RPMI7951 (cell line): ENCODE data around the gene CAP1. TPM values are rescaled to one million over a fixed set of nuclear protein-coding genes. Genes with fewer than 3 reads are reported as not detected.
A peak's percentile ranks its signal among the peaks of the same experiment; 100 is the strongest.
"Not testable (repeated sequence)": the region's sequence is repeated elsewhere in the genome, so short reads cannot be mapped to it uniquely, and the experiment has no call there.

Experiments used
- DNase-seq: peaks from one replicate; pipeline ENCODE4 v3.0.0-alpha.2; 2012; ENCODE audit warnings: low read depth
- total RNA-seq: library from RNA; depleted of rRNA; stranded (reverse); fragments of >200 nt; shearing (Covaris generic); gene quantifications from 2 replicates; pipeline ENCODE4 v1.2.3, GENCODE V29; 2014; rRNA removed

Gene CAP1, protein sequence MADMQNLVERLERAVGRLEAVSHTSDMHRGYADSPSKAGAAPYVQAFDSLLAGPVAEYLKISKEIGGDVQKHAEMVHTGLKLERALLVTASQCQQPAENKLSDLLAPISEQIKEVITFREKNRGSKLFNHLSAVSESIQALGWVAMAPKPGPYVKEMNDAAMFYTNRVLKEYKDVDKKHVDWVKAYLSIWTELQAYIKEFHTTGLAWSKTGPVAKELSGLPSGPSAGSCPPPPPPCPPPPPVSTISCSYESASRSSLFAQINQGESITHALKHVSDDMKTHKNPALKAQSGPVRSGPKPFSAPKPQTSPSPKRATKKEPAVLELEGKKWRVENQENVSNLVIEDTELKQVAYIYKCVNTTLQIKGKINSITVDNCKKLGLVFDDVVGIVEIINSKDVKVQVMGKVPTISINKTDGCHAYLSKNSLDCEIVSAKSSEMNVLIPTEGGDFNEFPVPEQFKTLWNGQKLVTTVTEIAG
- 539 and 593 TPM in 2 replicates for total RNA-seq

DNA sequence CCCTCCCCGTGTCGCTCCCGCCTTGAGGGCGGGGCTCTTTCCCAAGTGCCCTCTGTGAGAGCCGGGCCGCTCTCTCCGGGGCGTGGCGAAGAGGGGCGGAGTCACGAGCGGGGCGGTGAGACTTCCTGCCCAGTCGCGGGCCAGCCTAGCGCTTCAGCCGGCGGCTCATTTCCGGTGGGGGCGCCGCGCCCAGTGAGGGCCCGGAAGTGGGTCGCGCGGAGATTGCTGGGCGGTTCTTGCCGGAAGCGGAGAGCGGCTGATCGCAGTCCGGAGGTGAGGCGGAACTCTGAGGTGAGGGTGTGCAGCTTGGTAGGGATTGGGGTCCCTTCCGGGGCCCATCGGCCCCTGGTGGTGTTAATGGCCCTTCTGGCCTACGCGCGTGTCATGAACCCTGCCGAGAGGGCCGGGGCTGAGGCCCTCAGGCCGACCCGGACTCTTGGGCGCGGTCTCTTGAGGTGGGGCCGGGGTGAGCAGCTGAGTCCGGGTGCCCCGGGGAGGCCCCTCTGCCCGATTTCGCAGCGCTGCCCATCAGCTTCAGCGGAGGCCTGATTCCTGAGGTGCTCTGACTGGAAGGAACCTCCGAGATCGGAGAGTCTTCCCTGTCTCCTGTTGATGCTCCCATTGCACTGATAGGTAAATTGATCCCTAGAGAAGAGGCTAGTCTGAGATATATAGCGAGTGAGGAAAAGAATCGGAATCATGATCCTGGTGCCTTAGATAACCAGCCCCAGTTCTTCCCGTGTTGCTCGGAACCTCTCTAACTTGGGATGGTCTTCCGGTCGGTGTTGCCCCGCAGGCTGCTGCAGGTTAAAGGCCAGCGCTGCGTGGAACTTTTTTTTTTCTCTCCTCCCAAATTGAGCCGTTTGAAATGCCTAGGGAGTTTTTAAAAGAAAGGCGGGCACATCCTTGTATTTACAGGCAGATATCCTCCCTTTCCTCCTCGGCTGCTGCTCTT is at the start of gene CAP1:
Gene CAP1 (plus strand): TSS at position 219 of the 955 bp plus-strand sequence. CDS start 18,618 bp downstream, outside the sequence.
- peak; percentile 98 for DNase-seq

DNA sequence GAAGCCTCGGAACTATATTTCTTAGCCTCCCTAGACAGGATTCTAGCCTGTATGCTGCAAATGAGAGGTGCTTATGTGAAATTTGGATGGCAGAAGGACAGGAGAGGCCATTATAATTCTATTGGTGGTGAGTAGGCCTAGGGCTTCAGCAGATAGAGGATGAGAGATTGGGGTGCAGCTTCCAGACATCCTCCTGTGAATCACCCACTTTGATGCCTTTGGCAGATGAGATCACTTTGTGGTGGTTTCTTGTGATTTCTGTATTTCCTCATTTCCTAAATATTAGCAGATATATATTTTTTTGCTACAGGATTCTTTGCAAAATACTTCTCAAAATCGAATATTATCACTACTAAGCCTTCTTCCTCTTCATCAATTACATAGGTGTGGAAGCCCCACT is 48.3 kb upstream of the CAP1 start:
- no peak for DNase-seq

DNA sequence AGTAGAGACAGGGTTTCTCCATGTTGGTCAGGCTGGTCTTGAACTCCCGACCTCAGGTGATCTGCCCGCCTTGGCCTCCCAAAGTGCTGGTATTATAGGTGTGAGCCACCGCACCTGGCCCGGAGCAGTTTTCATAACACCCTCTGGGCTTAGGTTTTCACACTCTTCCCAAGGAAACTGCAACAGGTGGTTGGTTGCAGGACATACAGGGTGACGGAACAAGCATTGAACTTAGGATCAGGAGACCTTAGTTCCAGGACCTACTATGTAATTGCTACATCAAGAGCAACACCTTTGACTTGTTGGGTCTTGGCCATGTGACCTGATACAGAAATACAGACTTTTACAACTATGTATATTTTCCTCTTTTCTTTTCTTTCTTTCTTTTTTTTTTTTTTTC is 47.6 kb upstream of the CAP1 start:
- no peak for DNase-seq

DNA sequence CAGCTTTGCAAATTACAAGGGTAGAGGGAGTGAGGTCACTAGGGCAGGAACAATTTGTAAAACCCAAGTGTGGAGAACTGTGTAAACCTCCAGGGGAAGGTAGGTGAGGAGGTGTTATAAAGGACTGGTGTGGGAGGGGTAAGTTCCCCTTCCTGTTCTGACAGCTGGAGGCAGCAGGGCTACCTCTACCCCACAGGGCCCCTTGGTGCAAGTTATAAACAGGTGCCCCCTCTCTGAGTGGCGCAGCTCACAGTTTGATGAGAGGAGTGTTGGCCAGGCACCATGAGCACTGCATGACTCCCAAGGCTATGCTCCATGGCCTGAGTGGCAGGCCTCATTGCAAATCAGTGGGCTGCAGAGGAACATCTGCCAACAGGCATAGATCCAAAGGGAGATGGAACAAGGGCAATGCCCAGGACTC is 44.5 kb upstream of the CAP1 start:
- DNase-seq = no peak

DNA sequence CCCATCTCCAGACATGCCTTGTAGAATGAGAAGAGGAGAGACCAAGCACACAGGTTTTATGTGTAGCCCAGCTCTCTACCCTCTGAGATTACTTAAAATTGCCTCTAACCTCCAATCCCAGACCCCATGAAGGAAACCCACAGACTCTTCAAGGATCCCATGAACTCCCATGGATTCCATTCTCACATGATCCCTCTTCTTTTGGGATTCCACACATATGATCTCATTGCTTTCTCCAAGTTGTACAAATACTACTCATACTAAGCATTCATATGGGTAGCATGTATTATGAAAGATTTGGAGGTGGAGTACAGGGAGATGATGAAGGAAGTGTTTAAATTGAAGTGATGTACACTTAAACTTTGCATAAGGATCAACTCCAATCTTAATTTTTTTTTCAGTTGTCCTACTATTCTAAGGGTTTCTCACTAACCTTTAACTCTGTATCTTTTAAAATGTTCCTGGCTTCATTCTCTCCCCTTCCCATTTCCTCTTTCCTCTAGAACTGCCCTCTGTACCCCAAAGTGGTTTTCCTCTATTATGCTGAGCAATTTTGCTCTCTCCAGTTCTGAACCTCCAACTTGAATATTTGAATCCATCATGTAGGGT is 44.0 kb upstream of the CAP1 start:
- no peak for DNase-seq

DNA sequence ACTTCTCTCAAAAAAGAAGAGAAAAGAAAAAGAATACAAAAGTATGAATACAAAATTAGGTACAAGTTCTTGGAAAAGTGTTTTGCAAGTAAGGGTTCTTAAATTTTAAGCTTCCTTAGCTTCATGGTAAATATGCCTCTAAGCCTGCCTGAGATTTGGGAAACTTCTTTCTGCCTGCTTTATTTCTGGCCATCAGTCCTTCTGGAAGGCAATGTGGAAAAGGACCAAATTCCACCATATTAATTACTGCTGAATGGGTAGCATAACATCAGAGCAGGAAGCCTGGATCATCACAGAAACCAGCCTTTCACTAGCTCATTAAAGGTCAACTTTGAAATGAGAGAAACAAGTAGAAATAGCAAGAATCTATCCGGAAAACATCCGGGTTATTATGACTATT is 39.1 kb upstream of the CAP1 start:
- DNase-seq = no peak

DNA sequence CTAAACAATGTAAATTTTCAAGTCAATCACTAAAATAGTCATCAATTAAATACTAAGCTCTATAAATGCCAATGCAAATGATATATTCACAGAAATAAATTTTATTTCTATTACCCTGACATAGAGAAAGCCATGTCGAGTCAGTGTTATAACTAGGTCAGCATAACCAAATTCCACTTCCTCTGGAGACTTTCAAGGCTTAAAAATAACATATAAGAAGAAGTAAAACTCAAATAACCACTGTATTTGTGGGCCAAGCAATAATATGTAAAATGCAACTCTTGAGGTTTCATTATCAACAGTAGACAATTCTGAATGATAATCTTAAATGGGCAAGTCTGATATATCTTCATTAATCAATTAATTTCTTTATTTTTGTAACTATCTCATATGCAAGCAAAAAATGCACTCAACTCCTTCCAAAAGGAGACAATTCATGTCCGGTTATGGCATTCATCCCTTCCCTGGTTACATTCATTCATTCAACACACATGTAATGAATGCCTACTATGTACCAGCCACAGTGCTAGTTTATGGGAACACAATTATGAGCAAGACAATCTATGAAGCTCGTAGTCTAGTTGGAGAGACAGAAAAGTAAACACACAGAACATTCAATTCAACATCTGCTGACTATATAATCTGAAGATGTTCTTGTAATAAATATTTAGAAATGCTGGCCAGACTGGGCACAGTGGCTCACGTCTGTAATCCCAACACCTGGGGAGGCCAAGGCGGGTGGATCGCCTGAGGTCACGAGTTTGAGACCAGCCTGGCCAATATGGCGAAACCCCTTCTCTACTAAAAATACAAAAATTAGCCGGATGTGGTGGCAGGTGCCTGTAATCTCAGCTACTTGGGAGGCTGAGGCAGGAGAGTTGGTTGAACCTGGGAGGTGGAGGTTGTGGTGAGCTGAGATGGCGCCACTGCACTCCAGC is 37.1 kb upstream of the CAP1 start:
- DNase-seq = no peak

DNA sequence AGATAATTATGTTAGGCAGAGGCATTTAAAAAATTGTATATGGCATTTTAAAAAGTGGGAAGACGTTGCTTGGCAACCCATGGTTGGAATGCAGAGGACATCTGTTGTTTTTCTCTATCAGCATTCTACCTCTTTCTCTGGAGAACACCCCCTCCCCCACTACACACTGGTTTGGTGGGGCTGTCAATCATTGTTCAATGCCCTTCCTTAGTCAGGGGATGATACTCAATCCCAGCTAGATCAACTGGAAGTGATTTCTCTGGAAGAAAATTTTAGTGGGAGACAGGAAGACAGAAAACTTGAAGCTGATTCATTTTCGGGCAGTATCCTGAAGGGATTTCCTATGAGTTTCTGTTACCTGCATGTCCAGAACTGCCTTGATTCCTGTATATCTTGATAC is 35.7 kb upstream of the CAP1 start:
- DNase-seq = no peak

DNA sequence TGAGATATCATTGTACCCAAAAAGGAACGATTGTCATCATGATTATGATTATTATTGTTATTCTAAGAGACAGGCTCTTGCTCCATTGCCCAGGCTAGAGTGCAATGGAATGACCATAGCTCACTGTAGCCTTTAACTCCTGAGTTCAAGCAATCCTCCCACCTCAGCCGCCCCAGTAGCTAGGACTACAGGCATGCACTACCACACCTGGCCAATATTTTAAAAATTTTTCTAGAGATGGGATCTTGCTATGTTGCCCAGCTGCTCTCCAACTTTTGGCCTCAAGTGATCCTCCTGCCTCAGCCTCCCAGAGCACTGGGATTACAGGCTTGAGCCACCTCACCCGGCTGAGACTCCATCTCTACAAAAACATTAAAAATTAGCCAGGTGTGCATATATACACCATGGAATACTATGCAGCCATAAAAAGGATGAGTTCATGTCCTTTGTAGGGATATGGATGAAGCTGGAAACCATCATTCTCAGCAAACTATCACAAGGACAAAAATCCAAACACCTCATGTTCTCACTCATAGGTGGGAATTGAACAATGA is 33.0 kb upstream of the CAP1 start:
- DNase-seq = not testable (repeated sequence)

DNA sequence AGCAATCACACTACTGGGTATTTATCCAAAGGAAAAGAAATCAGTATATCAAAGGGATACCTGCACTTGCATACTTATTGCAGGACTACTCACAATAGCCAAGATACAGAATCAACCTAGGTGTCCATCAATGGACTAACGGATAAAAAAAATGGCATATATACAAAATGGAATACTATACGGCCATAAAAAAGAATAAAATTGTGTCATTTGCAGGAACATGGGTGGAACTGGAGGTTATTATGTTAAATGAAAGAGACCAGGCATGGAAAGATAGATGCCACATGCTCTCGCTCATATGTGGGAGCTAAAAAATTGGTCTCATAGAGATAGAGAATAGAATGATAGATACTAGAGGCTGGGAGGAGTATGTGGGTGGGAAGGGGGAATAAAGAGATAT is 29.3 kb upstream of the CAP1 start:
- no peak for DNase-seq

DNA sequence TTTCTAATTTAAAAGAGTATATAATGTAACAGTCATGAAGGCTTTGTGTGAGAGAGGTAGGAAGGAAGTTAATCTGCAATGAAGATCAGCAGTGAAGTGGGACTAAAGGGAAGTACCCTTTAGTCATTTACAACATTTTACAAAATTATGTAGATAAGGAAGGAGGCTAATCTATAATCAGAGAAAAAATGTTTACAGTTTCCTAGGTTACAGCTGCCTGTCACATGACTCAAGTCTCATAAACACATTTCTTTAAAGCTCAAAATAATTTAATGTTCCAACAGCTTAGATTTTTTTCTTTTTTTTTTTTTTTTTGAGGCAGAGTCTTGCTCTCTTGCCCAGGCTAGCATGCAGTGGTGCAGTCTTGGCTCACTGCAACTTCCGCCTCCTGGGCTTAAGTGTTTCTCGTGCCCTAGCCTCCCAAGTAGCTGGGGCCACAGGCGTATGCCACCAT is 26.2 kb upstream of the CAP1 start:
- DNase-seq = no peak

DNA sequence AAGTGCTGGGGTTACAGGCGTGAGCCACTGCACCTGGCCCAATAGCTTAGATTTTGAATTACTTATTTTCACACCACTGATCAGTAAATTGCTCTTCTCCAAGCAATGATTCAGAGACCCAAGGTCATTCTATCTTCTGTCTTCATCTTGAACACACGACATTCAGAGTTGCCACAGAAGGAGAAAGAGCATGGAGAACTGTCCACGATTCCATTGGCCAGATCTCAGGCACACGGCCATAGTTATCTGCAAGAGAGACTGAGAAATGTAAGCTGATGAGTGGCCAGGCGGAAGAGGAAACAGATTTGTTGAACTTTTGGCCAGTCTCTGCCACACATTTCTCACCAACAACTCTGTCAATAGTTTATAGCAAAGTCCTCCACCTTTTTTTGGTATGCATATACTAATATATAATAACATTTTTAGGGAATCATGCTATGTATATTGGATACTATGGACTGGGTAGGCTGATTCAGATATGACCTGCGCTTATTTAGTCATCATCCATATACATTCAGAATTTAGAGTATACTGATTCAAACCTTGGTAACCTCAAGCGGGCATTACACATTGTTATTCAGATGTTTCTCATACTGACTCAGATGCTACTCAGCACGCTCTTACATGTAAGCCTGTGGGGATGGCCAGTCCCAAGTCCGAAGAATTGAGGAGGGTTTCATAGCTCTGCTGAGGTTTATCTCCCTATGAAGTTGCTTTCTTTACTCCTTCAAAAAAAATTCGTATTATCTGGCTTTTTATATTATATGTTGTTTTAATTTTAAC is 25.5 kb upstream of the CAP1 start:
- peak; percentile 77 for DNase-seq

DNA sequence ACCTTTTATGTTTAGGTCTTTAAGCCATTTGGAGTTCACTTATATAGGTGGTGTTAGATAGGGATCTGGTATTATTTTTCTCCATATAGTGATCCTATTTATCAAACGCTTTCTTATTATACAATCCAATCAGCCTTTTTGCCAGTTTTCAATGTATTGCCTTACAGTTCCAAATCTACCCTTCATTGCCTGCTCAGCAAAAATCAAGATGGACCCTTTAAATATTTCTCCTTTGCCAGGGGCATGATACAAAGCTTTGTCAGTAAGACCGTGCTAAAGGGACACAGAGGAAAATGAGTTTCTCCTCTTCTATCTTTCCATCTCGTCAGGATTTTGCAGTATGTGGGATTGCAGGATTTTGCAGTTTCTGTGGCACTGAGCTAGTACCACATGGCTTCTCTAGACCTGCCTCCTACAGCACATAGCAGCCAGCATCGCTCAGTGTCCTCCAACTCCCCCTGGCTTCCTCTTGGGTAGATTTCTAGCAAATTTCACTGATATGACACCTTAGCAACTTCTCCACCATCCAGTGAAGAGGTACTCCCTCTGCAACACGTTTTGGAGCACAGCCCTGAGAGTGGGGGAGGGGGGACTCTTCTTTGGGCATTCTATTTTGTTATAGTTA is 22.5 kb upstream of the CAP1 start:
- no peak for DNase-seq

DNA sequence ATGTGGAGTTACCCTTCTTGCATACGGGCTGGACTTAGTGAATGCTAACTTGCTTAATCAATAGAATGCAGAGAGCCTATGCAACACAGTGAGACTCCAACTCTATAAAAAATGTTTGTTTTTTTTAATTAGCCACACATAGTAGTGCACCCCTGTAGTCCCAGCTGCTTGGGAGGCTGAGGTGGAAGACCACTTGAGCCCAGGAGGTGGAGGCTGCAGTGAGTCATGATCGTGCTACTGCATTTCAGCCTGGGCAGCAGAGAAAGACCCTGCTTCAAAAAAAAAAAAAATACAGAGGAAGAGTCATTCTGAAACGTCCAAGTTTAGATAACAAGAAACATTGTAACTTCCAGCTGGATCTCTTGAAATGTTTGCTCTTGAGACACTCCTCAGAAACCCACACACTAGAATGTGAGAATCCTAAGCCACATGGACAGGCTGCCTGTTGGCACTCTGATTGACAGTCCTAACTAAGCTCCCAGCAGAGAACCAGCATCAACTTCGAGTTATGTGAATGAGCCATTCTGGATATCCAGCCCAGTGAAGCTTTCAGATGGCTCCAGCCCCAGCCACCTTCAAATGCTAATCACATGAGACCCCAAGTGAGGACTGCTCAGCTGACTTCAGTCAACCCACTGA is 20.0 kb upstream of the CAP1 start:
- no peak for DNase-seq

DNA sequence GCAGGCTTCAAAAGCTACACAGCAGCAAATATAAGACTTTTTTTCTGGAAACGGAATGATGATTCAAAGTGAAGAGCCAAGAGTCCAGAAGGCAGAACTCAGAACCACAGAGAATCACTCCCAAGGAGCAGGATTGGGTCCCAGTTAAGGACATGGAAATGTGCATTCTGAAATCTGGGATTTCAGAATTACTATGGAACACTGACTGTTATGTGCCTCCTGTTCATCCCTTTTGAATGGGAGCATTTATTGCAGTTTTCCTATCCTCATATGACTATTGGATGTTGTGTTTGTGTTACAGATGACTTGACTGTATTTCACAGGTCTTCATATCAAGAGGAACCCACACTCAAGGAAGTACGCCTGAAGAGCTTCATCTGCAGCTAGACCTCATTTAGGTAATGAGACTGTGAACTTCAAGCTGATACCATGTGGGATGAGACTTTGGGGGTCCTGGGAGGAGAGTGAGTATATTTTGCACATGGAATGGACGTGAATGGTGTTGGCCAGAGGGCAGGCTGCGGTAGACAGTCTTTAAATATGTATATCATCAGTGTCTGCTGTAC is 17.1 kb upstream of the CAP1 start:
- no peak for DNase-seq

DNA sequence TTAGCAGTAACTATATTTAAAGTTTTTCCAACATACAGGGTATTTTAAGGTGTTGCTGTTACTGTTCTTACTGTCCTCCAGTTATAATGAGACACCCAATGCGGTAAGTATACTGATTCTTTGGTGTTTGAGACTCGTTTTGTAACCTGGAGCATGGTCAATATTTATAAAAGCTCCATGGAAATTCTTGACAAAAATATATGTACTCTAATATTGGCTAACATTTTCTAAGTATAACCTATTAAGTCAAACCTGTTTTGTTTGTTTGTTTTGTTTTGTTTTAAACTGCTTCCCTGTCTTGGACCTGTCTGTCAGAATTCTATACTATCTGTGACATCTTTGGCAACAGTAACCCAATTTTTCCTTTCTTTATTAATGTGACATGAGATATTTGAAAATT is 15.9 kb upstream of the CAP1 start:
- DNase-seq = no peak

DNA sequence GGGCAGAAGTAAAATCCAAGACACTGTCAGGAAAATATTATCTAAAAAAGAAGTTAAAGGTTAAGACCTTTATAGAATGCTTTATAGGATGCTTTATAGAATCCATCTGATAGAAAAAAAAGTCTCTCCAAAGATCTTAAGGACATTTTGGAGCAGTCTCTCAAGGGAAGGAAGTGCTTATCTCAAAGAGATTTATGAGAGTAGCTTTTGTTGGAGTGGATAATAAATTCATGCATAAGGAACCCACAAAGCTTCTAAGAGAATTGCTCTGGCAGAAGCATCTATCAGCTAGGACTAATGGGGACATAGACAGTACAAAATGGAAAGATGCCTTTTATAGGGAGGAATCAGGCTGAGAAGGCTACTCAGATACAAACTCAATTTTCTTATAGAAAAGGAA is 12.9 kb upstream of the CAP1 start:
- DNase-seq = peak; percentile 15

DNA sequence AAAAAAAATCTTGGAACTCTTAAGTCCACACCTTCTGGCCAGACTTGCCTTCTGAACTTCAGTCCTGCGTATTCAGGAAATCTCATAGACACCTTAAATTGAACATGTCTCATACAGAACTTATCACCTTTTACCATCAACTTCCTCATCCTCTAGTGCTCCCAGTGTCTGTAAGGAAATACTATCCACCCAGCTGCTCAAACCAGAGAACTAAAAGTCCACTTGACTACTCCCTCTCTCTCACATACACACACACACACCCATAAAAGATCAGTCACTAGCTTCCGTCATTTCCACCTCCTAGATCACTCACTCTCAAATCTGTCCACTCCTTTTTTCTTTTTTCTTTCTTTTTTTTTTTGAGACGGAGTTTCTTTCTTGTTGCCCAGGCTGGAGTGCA is 10.9 kb upstream of the CAP1 start:
- no peak for DNase-seq
